H1 (cell line): ENCODE measurements around the gene COL5A1. TPM values are rescaled to one million over a fixed set of nuclear protein-coding genes. Genes with fewer than 3 reads are reported as not detected.

Experiments used
- CBX8 ChIP-seq: fragments of 300-800, 300-1000 bp; sonication (generic); IDR thresholded peaks from 2 replicates; pipeline ENCODE4 v1.7.1; 2016; ENCODE audit warnings: low read depth, low read length, borderline replicate concordance
- CHD1 ChIP-seq: IDR thresholded peaks from 2 replicates; pipeline ENCODE4 v1.6.1; 2012; ENCODE audit warnings: low read depth, low read length, improper control_type of control experiment
- GABPA ChIP-seq: IDR thresholded peaks from 2 replicates; pipeline ENCODE4 v1.6.1; 2011; ENCODE audit warnings: mild to moderate bottlenecking, low read length, moderate library complexity, borderline replicate concordance; ENCODE audit not compliant: insufficient read depth
- POLR2A ChIP-seq, 2 experiments: IDR thresholded peaks; 1 replicate in 1 of 2; 2 replicates in 1 of 2; pipeline ENCODE4 v1.6.1; 2011; ENCODE audit warnings: low read depth in 2 of 2, low read length in 2 of 2, mild to moderate bottlenecking in 2 of 2; ENCODE audit errors: control extremely low read depth in 1 of 2
- polyA plus RNA-seq, 7 experiments: library from polyadenylated mRNA; depleted of rRNA in 3 of 7; stranded (reverse) in 5 of 7; unstranded in 2 of 7; fragments of >200 nt in 5 of 7; fragments of 200-250 nt in 2 of 7; gene quantifications; 1 replicate in 5 of 7; 2 replicates in 1 of 7; 4 replicates in 1 of 7; pipeline versions ENCODE4 v1.2.1 to v1.2.3, GENCODE V29; 2011 to 2013; ENCODE audit warnings: missing spikeins in 2 of 7, mixed read lengths in 2 of 7
- total RNA-seq: library from RNA; stranded (reverse); fragmentation: NEBNext Ultra II Directional; extraction: Animal tissue kit (Norgen Biotek cat#: 25700); gene quantifications from 2 replicates; pipeline ENCODE4 v1.2.1, GENCODE V29; 2021
- TF ChIP-seq, protein P1 (sequence below): fragments of 300-600 bp; sonication (generic); IDR thresholded peaks from 2 replicates; pipeline ENCODE4 v1.7.1; 2012; ENCODE audit warnings: low read length, moderate library complexity, mild to moderate bottlenecking, inconsistent platforms; ENCODE audit not compliant: insufficient replicate concordance
- TF ChIP-seq, protein P2 (sequence below): IDR thresholded peaks from 2 replicates; pipeline ENCODE4 v1.6.1; 2012; ENCODE audit warnings: inconsistent platforms

Gene COL5A1
- total and polyA plus RNA-seq, 2 of the 8 experiments (the other 6 are each of a cell fraction or from before 2014, with no cell fraction given) = 3.8 to 12.0 TPM

DNA sequence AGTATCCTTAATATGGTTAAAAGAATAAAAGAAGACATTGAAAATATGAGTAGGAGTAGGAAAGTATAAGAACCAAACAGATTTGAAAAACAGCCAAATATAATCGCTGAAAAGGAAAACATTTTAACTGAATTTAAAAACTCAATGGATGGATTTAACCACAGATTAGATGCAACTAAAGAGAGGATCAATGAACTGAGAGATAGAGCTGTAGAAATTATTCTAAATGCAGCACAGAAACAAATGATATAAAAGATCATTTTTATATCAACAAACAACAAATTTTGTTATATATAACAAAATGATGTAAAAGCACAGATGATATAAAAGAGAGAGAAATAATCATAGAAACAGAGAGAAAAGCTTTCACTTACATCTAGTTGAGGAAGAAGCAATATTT is 29.3 kb upstream of the COL5A1 start (continued):
- TF ChIP-seq, protein P1, sequence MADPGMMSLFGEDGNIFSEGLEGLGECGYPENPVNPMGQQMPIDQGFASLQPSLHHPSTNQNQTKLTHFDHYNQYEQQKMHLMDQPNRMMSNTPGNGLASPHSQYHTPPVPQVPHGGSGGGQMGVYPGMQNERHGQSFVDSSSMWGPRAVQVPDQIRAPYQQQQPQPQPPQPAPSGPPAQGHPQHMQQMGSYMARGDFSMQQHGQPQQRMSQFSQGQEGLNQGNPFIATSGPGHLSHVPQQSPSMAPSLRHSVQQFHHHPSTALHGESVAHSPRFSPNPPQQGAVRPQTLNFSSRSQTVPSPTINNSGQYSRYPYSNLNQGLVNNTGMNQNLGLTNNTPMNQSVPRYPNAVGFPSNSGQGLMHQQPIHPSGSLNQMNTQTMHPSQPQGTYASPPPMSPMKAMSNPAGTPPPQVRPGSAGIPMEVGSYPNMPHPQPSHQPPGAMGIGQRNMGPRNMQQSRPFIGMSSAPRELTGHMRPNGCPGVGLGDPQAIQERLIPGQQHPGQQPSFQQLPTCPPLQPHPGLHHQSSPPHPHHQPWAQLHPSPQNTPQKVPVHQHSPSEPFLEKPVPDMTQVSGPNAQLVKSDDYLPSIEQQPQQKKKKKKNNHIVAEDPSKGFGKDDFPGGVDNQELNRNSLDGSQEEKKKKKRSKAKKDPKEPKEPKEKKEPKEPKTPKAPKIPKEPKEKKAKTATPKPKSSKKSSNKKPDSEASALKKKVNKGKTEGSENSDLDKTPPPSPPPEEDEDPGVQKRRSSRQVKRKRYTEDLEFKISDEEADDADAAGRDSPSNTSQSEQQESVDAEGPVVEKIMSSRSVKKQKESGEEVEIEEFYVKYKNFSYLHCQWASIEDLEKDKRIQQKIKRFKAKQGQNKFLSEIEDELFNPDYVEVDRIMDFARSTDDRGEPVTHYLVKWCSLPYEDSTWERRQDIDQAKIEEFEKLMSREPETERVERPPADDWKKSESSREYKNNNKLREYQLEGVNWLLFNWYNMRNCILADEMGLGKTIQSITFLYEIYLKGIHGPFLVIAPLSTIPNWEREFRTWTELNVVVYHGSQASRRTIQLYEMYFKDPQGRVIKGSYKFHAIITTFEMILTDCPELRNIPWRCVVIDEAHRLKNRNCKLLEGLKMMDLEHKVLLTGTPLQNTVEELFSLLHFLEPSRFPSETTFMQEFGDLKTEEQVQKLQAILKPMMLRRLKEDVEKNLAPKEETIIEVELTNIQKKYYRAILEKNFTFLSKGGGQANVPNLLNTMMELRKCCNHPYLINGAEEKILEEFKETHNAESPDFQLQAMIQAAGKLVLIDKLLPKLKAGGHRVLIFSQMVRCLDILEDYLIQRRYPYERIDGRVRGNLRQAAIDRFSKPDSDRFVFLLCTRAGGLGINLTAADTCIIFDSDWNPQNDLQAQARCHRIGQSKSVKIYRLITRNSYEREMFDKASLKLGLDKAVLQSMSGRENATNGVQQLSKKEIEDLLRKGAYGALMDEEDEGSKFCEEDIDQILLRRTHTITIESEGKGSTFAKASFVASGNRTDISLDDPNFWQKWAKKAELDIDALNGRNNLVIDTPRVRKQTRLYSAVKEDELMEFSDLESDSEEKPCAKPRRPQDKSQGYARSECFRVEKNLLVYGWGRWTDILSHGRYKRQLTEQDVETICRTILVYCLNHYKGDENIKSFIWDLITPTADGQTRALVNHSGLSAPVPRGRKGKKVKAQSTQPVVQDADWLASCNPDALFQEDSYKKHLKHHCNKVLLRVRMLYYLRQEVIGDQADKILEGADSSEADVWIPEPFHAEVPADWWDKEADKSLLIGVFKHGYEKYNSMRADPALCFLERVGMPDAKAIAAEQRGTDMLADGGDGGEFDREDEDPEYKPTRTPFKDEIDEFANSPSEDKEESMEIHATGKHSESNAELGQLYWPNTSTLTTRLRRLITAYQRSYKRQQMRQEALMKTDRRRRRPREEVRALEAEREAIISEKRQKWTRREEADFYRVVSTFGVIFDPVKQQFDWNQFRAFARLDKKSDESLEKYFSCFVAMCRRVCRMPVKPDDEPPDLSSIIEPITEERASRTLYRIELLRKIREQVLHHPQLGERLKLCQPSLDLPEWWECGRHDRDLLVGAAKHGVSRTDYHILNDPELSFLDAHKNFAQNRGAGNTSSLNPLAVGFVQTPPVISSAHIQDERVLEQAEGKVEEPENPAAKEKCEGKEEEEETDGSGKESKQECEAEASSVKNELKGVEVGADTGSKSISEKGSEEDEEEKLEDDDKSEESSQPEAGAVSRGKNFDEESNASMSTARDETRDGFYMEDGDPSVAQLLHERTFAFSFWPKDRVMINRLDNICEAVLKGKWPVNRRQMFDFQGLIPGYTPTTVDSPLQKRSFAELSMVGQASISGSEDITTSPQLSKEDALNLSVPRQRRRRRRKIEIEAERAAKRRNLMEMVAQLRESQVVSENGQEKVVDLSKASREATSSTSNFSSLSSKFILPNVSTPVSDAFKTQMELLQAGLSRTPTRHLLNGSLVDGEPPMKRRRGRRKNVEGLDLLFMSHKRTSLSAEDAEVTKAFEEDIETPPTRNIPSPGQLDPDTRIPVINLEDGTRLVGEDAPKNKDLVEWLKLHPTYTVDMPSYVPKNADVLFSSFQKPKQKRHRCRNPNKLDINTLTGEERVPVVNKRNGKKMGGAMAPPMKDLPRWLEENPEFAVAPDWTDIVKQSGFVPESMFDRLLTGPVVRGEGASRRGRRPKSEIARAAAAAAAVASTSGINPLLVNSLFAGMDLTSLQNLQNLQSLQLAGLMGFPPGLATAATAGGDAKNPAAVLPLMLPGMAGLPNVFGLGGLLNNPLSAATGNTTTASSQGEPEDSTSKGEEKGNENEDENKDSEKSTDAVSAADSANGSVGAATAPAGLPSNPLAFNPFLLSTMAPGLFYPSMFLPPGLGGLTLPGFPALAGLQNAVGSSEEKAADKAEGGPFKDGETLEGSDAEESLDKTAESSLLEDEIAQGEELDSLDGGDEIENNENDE = no peak
- no peak for TF ChIP-seq POLR2A (IDR thresholded peaks at IDR 0.05; ENCODE audit: control extremely low read depth in 1 of 2, low read depth in 2 of 2, low read length in 2 of 2)
- no peak for TF ChIP-seq GABPA
- TF ChIP-seq, protein P2, sequence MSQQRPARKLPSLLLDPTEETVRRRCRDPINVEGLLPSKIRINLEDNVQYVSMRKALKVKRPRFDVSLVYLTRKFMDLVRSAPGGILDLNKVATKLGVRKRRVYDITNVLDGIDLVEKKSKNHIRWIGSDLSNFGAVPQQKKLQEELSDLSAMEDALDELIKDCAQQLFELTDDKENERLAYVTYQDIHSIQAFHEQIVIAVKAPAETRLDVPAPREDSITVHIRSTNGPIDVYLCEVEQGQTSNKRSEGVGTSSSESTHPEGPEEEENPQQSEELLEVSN = no peak
- no peak for TF ChIP-seq CHD1
- no peak for TF ChIP-seq CBX8
